ENCODE results near the gene SLC18A3. TPM values are rescaled to one million over a fixed set of nuclear protein-coding genes. Genes with fewer than 3 reads are reported as not detected.

SLC18A3 gene
- total RNA-seq: not detected
- not detected for polyA plus RNA-seq (ENCODE audit: insufficient read depth, low read depth, low replicate concordance)
- long read RNA-seq, donor 1: 0 reads
- long read RNA-seq, donor 2: 0 reads

- TF ChIP-seq POLR2A (IDR thresholded peaks at IDR 0.05): no peak
- no peak for TF ChIP-seq CTCF (IDR thresholded peaks at IDR 0.05)
- no peak for DNase-seq
- WGBS, 2 donors: 2% methylated on average over 22 to 41 of the region's 43 CpGs
- Histone ChIP-seq H3K4me1 (peaks cover 5% of the 10 kb centered on the region), H3K9me3 (no peaks in the 10 kb centered on the region), H3K4me3 (peak within 1 kb of the TSS; percentile 6 to 13), H3K27ac (no peak within 1 kb of the TSS), H3K27me3 (no peaks in the 10 kb centered on the region), H3K36me3 (ENCODE audit: low read depth, missing control alignments) (no peaks in the 10 kb centered on the region)
- intact Hi-C loops (cut with DNase I; ENCODE audit: low total_unique reads): no loop called here
Observed at GRCh38 chr10:49610114-49610457, at the start of gene SLC18A3. SLC18A3 (plus strand) TSS chr10:49610310; CDS start chr10:49610741, 431 bp downstream.

- Histone ChIP-seq H3K4me3 (no peak overlapping the region), H3K9me3 (no peaks in the 10 kb centered on the region), H3K27me3 (no peaks in the 10 kb centered on the region), H3K27ac (no peak overlapping the region), H3K36me3 (ENCODE audit: low read depth, missing control alignments) (no peaks in the 10 kb centered on the region), H3K4me1 (no peaks in the 10 kb centered on the region)
- TF ChIP-seq CTCF (IDR thresholded peaks at IDR 0.05): no peak
- no peak for TF ChIP-seq POLR2A (IDR thresholded peaks at IDR 0.05)
- intact Hi-C loops (cut with DNase I; ENCODE audit: low total_unique reads): no loop called here
- DNase-seq: no peak
- 48 to 59% methylated on average over 2 of the region's 2 CpGs for WGBS, 2 donors
Observed at GRCh38 chr10:49560526-49560925, 49.6 kb upstream of the SLC18A3 start.

DNA sequence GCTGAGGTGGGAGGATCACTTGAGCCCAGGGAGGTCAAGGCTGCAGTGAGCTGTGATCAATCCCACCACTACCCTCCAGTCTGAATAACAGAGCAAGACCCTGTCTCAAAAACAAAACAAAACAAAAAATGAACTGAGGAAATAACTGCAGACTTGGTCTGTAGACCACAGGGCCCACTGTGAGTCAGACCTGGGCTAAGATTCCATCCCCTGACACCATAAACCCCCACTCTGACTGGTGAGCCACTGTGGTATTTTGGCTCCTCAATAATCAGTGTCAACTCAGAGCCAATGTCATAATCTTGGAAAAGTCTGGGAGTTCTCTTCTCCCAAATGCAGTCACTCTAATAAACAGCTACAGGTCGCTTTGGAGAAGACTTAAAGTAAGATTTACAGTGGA lies 47.2 kb upstream of the SLC18A3 start:
- no peaks in the 10 kb centered on the region for H3K27me3 ChIP-seq
- no peak overlapping the region for H3K27ac ChIP-seq
- no peaks in the 10 kb centered on the region for H3K9me3 ChIP-seq
- H3K36me3 ChIP-seq (ENCODE audit: low read depth, missing control alignments): no peaks in the 10 kb centered on the region
- no peak for DNase-seq
- no peak overlapping the region for H3K4me3 ChIP-seq
- H3K4me1 ChIP-seq: no peaks in the 10 kb centered on the region
- 90 to 94% methylated on average over 1 of the region's 1 CpG for WGBS, 2 donors
- intact Hi-C loops (cut with DNase I; ENCODE audit: low total_unique reads): no loop called here
- no peak for TF ChIP-seq POLR2A (IDR thresholded peaks at IDR 0.05)

- TF ChIP-seq CTCF (IDR thresholded peaks at IDR 0.05) (no peak), POLR2A (IDR thresholded peaks at IDR 0.05) (no peak)
- H3K4me1 ChIP-seq: no peaks in the 10 kb centered on the region
- H3K27me3 ChIP-seq: no peaks in the 10 kb centered on the region
- intact Hi-C loops (cut with DNase I; ENCODE audit: low total_unique reads): no loop called here
- no peak for DNase-seq
- no peak overlapping the region for H3K4me3 ChIP-seq
- H3K36me3 ChIP-seq (ENCODE audit: low read depth, missing control alignments): no peaks in the 10 kb centered on the region
- H3K27ac ChIP-seq: no peak overlapping the region
- H3K9me3 ChIP-seq: no peaks in the 10 kb centered on the region
- WGBS, 2 donors: 81 to 86% methylated on average over 4 of the region's 4 CpGs
Observed at GRCh38 chr10:49564461-49565009, 45.6 kb upstream of the SLC18A3 start.

- Histone ChIP-seq H3K4me3 (no peak overlapping the region), H3K4me1 (no peaks in the 10 kb centered on the region), H3K27ac (no peak overlapping the region), H3K36me3 (ENCODE audit: low read depth, missing control alignments) (no peaks in the 10 kb centered on the region), H3K27me3 (no peaks in the 10 kb centered on the region), H3K9me3 (no peaks in the 10 kb centered on the region)
- intact Hi-C loops (cut with DNase I; ENCODE audit: low total_unique reads): no loop called here
- no peak for DNase-seq
- TF ChIP-seq POLR2A (IDR thresholded peaks at IDR 0.05): no peak
- no peak for TF ChIP-seq CTCF (IDR thresholded peaks at IDR 0.05)
- 81 to 88% methylated on average over 1 of the region's 1 CpG for WGBS, 2 donors
Observed at GRCh38 chr10:49567810-49568209, 42.3 kb upstream of the SLC18A3 start.

Data from testis (tissue), 5 donors.